ENCODE results near the gene DGKG.

The DGKG gene

DNA sequence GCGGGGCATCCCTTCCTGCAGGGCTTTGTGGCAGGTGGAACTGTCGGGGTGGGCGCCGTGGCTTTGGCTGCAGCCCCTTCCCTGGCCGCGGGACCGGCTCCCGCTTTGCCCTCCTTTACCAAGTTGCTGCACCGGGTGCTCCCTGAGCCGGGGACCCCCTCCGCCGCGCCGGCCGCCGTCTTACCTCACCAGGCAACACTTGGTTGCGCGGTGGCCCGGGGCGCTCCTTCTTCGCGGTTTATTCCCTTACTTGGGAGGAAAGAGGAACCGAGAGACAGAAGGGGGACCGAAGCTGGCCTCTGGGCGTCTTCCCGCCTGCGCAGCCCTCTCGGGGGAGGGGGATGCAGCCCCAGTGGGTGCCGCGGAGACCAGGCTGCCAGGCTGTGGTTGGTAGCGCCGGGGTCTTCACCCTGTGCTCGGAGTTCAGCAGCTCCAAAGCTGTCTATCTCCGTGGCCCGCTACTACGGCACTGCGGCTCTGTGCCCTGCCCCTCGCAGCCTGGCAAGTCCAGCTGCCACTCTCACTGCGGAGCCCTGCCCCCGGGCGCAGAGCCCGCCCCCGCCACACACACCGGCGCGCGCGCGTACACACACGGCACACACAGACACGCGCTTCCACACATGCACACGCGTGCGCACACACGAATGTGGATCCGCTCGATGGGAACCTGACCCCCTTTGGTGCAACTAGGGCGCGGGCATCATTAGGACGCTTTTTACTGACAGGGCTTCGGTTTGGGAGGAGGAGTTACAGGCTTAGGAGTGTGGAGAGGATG lies at the start of gene DGKG:
Gene DGKG, minus strand, starts transcription at position 473 of the 775 bp plus-strand sequence. CDS start 41,775 bp downstream, outside the sequence.
- no peak for DNase-seq (ENCODE audit: low read depth, low spot score)

GRCh38 chr3:186411089-186411488 lies 49.1 kb upstream of the DGKG start:
- no peak for DNase-seq (ENCODE audit: low read depth, low spot score)

DNA sequence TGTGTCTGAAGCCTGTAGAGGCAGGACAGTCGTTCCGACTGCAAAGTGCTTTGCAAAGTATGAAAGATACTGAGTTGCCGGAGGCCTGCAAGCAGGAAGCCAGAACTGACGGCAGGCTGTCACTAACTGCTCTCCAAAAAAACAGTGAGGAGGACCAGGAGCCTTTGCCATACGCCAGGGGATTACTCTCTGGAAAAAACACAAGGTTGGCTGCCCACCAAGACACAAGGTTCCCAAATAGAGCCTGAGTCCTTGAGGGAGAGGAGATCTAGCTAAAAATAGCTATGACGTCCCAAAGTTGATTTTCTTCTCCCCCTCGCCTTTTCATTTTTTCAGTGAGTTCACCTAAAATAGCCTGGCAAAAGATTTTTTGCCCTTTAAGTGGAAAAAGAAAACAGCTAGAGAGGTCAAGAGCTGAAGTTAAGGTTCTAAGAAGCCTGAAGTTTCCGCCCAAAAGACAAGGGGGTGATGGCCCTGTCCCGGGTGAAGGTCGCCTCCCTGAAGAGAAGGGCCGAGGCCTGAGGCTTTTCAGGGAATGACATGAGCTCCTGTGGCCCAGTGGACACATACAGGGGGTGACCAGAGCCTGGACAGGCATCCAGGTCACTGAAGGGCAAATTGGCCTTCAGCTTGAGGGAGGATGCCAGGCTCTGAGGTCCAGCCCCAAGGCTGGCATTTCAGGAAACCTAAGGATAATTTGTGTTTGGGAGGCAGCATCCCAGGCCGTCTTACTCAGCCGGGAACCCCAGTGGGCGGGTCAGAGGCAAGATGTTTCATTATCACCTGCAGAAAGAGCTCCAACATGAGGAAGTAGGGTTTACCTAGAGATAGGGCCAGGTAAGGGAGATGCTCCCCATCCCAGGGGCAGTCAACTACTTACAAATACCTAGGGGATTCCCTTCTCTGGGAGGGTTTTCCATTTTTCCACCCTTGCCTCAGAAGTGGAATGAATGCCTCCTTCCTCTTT lies 44.9 kb upstream of the DGKG start:
- DNase-seq (ENCODE audit: low read depth, low spot score), result no peak

DNA sequence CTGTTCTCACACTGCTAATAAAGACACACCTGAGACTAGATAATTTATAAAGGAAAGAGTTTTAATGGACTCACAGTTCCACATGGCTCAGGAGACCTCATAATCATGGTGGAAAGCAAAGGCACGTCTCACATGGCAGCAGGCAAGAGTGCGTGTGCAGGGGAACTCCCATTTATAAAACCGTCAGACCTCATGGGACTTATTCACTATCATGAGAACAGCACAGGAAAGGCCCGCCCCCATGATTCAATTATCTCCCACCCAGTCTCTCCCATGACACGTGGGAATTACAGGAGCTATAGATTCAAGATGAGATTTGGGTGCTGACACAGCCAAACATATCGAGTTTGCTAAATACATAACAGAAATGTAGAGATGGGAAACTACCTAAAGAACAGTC lies 39.5 kb upstream of the DGKG start:
- no peak for DNase-seq (ENCODE audit: low read depth, low spot score)

- no peak for DNase-seq (ENCODE audit: low read depth, low spot score)
Measured at GRCh38 chr3:186400662-186401061, 38.6 kb upstream of the DGKG start.

- no peak for DNase-seq (ENCODE audit: low read depth, low spot score)
Measured at GRCh38 chr3:186400026-186400425, 38.0 kb upstream of the DGKG start.

DNA sequence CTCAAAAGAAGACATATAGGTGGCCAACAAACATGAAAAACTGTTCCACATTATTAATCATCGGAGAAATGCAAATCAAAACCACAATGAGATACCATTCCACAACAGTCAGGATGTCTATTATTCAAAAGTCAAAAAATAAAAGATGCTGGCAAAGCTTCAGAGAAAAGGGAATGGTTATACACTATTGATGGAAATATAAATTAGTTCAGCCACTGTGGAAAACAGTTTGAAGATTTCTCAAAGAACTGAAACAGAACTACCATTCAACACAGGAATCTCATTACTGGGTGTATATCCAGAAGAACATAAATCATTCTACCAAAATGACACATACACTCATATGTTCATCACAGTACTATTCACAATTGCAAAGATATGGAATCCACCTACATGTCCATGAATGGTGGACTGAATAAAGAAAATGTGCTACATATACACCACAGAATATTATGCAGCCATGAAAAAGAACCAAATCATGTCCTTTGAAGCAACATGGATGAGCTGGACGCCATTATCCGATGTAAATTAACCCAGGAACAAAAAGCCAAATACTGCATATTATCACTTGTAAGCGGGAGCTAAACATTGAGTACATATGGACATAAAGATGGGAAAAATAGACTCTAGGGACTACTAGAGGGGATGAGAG lies 32.7 kb upstream of the DGKG start:
- DNase-seq (ENCODE audit: low read depth, low spot score), result no peak

DNA sequence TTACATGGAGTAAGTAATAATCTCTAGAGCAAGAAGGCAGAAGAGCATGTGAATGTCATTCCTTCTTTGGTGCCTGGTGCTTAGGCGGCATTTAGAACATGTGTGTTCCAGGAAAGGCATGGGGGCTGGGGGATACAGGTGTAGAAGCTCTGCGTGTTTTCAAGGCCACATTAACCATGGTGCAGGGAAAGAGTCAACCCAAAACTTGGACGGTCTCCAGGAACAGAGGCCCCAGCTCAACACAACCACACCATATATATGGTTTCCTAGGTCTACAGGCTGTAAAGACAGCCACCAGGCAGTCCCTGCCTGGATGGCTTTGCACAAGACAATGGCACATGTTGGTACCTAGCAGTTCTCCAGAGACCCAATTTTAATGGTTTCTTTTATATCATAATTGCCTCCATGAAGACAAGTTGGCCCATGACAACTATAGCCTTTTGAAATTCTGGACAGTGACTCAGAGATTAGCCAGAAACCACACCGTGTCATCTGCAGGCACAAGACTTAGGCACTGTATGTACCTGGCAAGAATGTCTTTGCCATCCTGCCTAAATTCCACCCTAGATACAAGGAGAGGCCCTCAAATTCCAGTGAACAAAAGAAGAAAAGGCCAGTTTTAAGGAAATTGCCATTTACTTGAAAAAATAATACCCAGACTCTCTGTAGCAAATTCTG lies 25.0 kb upstream of the DGKG start:
- DNase-seq (ENCODE audit: low read depth, low spot score), result no peak

DNA sequence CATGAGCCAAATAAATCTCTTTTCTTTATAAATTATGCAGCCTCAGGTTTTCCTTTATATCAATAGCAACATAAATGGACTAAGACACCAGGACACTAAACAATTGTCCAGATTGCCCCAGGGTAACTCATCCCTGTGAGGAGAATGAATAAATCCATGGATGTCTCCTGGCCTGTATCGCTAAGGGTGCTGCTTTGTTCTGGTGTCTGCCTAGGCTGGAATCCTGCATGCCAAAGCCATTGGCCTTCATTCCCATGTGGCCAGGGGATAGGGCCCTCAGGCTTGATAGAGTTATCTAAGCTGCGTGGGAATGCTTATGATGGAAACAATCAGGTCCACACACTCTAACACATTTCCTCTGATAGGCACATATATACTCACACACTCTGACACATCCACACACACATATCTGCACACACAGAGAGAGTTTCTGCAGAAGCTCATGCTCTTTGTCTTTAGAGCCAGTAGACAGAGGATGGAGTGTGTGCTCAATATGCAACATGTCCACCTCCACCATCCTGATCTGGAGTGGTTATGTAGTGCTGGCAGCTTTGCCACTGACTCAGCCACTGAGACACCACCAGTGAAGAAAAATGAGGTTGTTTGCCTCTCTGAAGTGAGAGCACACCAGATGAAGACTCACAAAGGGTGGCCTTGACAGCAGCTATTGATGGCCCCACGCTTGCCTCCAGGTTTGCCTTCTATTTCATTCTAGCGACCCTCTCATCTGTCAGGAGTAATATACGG lies 24.0 kb upstream of the DGKG start:
- no peak for DNase-seq (ENCODE audit: low read depth, low spot score)

DNA sequence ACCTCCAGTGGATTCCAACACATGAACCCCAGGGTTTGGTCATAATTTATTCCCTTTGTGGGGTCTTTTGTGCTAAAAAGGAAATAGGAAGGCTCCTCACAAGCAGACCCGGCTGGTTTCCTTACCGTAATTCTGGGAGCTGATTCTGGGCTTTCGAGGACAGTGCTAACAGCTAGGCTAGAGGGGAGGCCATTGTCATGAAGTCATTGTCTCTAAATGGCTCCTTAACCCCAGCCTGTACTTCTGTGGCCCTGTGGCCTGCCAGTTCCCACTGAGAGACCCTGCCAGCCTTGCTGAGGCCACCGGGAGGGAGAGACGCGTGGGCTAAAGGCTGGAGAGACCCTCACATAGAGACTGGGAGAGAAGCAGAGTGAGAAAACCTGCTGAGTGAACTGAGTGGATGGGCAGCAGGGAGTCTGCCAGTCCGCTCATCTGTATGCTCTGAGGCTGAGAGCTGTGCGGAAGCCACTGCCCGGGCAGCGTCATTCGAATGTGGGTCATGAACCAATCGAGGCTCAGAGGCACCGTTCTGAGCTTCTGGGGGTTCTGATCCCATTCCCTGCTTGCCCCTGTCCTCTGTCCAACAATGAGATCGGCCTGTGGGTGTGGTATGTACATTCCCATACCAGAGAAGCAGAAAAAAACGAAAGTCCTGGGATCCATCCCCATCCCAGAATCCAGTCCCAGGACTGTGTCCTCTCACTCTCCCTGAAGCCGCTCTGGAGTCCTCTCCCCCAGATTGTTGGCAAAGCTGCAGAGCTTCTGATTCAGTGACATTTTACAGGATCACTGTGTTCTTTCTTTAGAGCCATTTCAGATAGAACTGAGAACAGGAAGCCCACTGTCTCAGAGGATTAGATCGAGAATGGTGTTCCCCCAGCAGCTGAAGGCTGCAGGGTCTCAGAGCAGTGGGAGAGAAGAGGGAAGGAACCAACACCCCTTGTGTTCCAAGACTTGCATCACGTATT lies 21.3 kb upstream of the DGKG start:
- DNase-seq (ENCODE audit: low read depth, low spot score), result no peak

DNA sequence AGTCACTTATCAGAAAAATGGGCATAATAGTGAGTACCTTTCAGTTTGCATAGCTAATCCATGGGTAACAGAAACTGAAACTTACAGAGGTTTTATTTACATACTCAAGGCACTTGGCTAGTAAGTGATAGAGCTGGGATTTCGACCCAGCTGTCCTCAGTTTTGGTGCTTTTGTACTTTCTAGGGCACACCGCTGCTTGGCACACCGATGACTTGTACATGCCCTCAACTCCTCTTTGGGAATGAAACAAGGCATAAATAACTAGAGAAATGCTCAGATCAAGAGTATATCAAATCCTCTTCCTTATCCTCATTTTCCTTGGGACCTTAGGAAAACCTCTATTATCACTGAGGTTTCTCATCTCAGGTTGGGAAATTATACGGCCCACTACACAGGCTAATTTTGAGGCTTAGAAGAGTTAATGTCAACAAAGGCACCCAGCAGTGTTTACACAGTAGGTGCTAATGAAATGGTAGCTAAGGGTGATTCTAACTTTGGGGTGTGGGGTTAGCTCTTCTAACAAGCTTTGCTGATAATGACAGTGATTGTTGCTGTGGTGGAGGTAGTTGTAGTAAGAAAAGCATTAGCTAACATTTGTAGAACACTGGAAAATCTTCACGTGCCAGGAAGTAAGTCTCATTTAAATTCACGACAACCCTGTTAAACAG lies 20.3 kb upstream of the DGKG start:
- no peak for DNase-seq (ENCODE audit: low read depth, low spot score)

GRCh38 chr3:186381424-186382216 lies 19.6 kb upstream of the DGKG start:
- DNase-seq (ENCODE audit: low read depth, low spot score), result no peak

DNA sequence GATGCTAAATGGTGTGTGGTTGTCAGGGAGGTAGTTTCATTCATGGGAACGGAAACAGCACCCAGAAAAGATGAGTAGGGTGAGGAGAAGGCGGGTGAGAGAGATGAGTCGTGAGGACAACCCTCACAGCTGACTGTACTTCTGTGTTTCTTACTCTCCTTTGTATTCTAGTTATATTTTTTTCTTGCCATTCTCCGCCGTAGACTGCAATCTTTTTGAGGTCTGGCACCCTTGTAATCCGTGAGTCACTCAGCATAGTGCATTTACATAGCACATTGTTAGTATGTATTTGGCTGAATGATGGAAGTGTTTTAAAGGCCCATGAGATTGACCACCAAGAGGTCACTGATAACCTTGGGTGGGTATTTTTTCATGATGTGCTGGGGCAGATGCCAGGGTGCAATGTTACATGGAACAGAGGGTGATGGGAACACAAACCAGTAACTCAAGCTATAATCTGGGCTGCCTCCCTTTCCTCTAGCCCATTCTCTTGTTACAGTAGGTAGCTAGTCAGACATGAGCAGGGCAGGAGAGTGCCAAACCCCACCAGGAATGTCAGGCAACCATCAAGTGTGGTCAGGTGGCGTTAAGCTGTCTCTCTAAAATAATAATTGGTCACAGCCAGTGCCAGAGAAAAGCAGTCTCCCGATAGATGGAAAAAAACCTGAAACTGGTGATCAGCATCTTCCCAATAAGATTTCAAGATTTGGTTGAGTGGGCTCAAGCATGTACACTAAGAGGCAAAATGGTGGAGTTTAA lies 18.8 kb upstream of the DGKG start:
- no peak for DNase-seq (ENCODE audit: low read depth, low spot score)

GRCh38 chr3:186375443-186375842 lies 13.4 kb upstream of the DGKG start:
- no peak for DNase-seq (ENCODE audit: low read depth, low spot score)

GRCh38 chr3:186374376-186374775 lies 12.3 kb upstream of the DGKG start:
- DNase-seq (ENCODE audit: low read depth, low spot score), result no peak

DNA sequence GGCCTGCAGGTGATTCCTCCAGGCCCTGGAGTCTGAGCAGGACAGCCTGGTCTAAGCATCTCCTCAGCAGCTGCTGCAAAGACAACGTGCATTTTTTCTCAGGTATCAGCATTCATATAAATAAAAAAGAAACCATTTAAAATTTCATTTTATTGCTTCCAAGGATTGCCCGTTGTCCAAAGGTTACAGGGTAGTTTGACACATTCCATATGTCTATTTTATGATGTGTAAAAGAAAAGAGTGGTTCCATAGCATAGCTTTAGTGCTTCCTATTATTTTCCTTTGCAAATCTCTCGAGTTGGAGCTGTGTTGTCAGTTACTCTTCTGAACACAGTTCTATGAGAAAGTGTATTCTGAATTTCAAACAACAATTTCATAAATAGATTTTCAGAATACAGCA lies 7.2 kb upstream of the DGKG start:
- no peak for DNase-seq (ENCODE audit: low read depth, low spot score)

- DNase-seq (ENCODE audit: low read depth, low spot score), result no peak
Measured at GRCh38 chr3:186368717-186369116, 6.7 kb upstream of the DGKG start.

GRCh38 chr3:186368176-186368575 lies 6.1 kb upstream of the DGKG start:
- DNase-seq (ENCODE audit: low read depth, low spot score), result no peak

Measured in smooth muscle cell of the brain vasculature (primary cell).